ENCODE data around the gene DEDD2. TPM values are rescaled to one million over a fixed set of nuclear protein-coding genes. Genes with fewer than 3 reads are reported as not detected.

The DEDD2 gene
- total RNA-seq, 1 experiment from 2014 or later, result 26.2 TPM

DNA sequence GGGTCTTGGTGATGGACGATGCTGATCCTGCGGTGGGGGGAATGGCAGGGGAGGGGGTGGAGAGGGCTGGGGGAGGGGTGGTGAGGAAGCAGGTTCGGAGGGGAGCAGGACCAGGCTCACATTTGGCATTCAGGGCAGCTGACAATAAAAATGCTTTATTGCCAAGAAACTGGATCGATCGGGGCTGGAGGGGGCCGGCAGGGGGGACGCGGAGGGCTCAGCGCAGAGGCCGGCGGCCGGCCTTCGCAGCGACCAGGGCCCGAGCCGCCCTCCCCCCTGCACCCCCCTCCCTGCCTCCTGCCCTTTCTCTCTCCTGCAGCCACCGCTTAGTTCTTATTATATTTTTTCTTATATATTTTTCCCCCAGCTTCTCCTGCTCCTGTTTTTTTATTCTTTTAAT lies 67.1 kb downstream of the DEDD2 start:
- no peak for DNase-seq (ENCODE audit: low read depth)

DNA sequence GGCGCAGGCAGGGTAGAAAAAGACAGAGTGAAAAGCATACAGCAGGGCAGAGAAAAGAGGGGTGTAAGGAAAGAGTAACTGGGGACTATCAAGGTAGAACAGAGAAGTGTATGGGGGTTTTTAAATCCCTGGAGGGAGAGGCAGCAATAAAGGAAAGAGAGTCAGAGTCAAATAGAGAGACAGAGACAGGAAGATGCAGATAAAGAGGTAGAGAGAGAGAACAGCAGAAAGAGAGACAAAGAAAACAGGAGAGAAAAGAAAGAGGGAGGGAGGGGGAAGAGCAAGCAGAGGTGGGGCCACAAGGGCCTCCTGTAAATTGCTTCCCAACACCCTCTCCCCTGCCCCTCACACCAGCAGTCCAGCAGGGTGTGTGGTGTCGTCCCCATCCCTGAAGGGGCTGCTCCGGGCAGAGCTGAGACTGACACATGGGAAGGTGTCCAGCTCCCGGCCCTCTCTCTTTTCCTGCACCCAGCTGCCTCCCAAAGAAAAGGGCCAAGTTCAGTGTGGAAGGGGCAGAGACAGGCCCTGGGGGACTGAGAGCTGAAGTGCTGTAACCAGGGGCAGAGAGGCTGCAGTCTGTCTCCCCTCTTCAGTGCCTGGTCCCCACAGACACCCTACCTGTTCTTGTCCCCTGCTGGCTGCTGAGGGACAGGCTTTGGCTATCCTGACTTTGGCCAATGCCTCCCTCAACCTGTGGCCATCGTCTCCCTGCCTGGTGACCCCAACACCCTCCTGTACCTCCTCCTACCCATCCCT lies 67.9 kb downstream of the DEDD2 start:
- no peak for DNase-seq (ENCODE audit: low read depth)

Other genes with a start within 250 kb of the DEDD2 start
- 0.19 and 0.40 TPM in 2 replicates for gene ATP1A3, start 223.4 kb downstream of the DEDD2 start, total RNA-seq (2014; rRNA removed)
- gene GRIK5, start 147.5 kb downstream of the DEDD2 start, total RNA-seq (2014; rRNA removed), result 0.06 TPM in 2 replicates
- 23.3 and 26.2 TPM in 2 replicates for gene ZNF574, start 141.5 kb downstream of the DEDD2 start, total RNA-seq (2014; rRNA removed)
- 0.06 TPM in 1 of 2 replicates, not detected in the other for gene POU2F2, start 85.2 kb downstream of the DEDD2 start, total RNA-seq (2014; rRNA removed)
- gene ZNF526, start 2.6 kb upstream of the DEDD2 start, total RNA-seq (2014; rRNA removed), result 7.2 and 7.8 TPM in 2 replicates
- gene GSK3A, start 24.9 kb upstream of the DEDD2 start, total RNA-seq (2014; rRNA removed), result 32.5 and 33.7 TPM in 2 replicates
- 49.1 and 56.2 TPM in 2 replicates for gene ERF, start 37.5 kb upstream of the DEDD2 start, total RNA-seq (2014; rRNA removed)
- 28.6 and 30.5 TPM in 2 replicates for gene CIC, start 51.6 kb upstream of the DEDD2 start, total RNA-seq (2014; rRNA removed)
- 2.2 and 2.3 TPM in 2 replicates for gene PRR19, start 84.5 kb upstream of the DEDD2 start, total RNA-seq (2014; rRNA removed)
- 85.3 and 99.0 TPM in 2 replicates for gene PAFAH1B3, start 84.9 kb upstream of the DEDD2 start, total RNA-seq (2014; rRNA removed)
- 1.7 TPM in 1 of 2 replicates, not detected in the other for gene TMEM145, start 95.6 kb upstream of the DEDD2 start, total RNA-seq (2014; rRNA removed)
- gene MEGF8, start 108.0 kb upstream of the DEDD2 start, total RNA-seq (2014; rRNA removed), result 19.6 and 20.2 TPM in 2 replicates
- gene CNFN, start 172.6 kb upstream of the DEDD2 start, total RNA-seq (2014; rRNA removed), result not detected in 2 replicates
- 2.8 and 3.6 TPM in 2 replicates for gene LIPE, start 209.7 kb upstream of the DEDD2 start, total RNA-seq (2014; rRNA removed)
- gene CXCL17, start 225.3 kb upstream of the DEDD2 start, total RNA-seq (2014; rRNA removed), result not detected in 2 replicates

Data from LHCN-M2 (cell line).